SKM-1 (cell line): ENCODE measurements around the gene ZNF544.
A peak's percentile ranks its signal among the peaks of the same experiment; 100 is the strongest.
"Not testable (repeated sequence)": the region's sequence is repeated elsewhere in the genome, so short reads cannot be mapped to it uniquely, and the experiment has no call there.

ENCODE experiments used
- DNase-seq: peaks from one replicate; lab custom pipeline; 2025; ENCODE audit not compliant: unreplicated experiment; lab: John Stamatoyannopoulos, UW

The ZNF544 gene

DNA sequence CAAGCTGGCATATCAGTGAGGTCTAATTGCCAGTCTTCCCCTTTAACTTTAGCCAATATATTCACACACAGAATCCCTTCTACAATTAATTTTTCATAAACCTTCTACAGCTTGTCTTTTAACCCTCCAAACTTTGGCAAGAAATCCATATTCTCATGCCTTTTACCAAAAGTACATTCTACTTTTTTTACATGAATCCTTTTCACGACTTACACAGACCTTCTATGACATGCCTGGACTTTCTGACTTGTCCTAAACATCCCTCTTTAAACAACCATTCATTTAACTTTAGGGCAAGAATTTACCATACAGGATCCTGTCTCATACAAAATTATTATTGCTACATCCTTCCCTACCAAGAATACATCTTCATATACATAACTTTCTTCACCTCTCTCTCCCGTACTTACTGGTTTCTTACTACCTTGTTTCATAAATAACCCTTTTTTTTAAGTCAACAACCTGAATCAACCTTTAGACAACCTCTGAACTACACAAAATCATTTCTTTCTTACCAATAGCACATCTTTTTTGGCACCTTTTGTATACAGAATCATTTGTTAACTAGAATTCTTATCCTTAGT lies 23.5 kb downstream of the ZNF544 start:
- no peak for DNase-seq

DNA sequence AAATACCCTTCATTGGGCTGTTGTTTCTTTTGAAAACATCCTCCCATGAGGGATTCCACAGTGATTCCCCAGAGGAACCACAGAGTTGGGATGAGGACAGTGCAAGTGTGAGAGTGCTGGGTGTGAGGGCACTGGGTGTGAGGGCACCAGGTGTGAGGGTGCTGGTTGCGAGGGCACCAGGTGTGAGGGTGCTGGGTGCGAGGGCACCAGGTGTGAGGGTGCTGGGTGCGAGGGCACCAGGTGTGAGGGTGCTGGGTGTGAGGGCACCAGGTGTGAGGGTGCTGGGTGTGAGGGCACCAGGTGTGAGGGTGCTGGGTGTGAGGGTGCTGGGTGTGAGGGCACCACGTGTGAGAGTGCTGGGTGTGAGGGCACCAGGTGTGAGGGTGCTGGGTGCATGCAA lies 29.5 kb downstream of the ZNF544 start:
- DNase-seq, result not testable (repeated sequence)

DNA sequence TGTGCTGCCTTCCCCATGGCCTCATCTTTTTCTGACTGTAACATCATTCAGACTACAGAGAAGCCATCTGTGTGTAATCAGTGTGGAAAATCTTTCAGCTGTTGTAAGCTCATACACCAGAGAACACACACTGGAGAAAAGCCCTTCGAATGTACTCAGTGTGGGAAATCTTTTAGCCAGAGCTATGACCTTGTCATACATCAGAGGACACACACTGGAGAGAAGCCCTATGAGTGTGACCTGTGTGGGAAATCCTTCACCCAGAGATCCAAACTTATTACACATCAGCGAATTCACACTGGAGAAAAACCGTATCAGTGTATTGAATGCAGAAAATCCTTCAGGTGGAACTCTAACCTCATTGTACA lies 32.9 kb downstream of the ZNF544 start:
- no peak for DNase-seq

DNA sequence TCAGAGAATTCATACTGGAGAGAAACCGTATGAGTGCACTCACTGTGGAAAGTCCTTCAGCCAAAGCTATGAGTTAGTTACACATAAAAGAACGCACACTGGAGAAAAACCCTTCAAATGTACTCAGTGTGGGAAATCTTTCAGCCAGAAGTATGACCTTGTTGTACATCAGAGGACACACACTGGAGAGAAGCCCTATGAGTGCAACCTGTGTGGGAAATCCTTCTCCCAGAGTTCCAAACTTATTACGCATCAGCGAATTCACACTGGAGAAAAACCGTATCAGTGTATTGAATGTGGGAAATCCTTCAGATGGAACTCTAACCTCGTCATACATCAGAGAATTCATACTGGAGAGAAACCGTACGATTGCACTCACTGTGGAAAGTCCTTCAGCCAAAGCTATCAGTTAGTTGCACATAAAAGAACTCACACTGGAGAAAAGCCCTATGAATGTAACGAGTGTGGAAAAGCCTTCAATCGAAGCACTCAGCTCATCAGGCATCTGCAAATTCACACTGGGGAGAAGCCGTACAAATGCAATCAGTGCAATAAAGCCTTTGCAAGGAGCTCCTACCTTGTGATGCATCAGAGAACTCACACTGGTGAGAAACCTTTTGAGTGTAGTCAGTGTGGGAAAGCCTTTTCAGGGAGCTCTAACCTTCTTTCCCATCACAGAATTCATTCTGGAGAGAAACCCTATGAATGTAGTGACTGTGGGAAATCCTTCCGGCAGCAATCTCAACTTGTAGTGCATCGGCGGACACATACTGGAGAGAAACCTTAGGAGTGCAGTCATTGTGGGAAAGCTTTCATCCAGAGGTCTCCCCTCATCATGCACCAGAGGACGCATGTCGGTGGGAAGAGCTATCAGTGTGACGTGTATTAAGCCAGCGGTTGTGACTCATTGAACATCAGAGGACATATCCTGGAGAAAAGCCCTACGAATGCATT lies 33.5 kb downstream of the ZNF544 start:
- DNase-seq, result no peak

DNA sequence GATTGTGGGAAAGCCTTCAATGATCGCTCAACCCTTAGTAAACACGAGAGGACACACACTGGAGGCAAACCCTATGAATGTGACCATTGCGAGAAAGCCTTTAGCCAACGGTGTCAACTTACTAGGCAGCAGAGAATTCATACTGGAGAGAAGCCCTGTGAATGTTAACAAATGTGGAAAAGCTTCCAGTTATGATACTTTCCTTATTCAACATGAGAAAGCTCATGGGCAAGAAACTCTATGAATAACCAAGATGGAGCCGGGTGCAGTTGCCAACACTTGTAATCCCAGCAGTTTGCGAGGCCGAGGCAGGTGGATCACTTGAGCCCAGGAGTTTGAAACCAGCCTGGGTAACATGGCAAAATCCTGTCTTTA lies 34.2 kb downstream of the ZNF544 start:
- no peak for DNase-seq

DNA sequence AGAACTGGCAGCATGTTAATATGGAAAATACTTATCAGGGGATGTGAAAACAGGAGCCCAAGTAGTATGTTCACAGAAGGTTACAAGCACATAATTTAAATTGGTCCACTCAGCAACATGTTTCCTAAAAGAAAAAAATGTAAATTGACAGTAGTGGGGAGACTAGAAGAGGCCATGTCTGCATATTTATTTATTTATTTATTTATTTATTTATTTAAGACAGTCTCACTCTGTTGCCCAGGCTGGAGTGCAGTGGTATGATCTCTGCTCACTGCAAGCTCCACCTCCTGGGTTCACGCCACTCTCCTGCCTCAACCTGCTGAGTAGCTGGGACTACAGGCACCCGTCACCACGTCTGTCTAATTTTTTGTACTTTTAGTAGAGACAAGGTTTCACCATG lies 36.4 kb downstream of the ZNF544 start:
- DNase-seq, result no peak

DNA sequence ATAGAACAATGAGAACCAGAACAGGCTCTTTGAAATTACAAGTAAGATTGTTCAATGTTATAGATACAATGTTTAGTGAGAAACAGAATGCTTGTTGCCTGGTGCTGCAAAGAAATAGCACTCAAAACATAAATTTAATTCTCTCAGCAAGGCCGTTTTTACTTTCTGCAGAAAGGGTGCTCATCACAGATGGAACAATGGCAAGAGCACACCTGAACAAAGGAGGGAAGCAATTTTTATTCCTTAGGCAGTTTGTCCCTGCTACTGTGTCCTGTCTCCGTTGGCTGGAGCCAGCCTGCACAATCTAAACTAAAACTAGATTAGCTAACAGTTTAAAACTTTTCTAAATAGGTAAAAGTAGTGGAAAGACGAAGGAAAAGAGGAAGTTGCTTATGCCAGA lies 39.6 kb downstream of the ZNF544 start:
- no peak for DNase-seq

DNA sequence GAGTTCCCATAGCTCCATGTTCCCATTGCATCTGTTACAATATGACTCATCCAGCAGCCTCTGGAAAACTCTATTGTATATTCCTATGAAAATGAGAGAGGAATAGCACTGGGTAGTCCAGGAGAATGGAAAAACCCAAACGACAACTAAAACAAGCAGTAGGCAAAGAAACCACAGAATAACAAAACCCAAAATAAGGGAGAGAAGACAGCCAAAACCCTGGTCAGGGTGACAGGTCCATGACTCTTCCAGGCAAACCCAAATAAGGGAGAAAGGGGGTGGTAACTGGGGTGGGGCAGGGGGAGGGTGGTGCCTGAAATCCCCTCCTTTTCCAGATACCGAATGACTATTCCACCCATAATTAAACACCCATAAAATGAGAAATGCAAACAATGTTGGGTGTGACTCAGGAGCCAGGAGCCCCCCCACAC lies 46.1 kb downstream of the ZNF544 start:
- no peak for DNase-seq

DNA sequence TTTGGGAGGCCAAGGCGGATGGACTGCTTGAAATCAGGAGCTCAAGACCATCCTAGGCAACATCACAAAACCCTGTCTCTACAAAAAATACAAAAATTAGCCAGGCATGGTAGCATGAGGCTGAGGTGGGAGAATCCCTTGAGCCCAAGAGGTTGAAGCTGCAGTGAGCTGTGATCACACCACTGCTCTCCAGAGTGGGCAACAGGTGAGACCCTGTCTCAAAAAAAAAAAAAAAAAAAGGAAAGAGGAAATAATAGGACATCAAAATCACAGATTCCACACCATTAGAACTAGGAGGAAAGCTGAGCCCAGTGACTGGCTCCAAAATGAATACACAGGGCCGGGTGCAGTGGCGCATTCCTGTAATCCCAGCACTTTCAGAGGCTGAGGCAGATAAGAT lies 46.9 kb downstream of the ZNF544 start:
- no peak for DNase-seq

DNA sequence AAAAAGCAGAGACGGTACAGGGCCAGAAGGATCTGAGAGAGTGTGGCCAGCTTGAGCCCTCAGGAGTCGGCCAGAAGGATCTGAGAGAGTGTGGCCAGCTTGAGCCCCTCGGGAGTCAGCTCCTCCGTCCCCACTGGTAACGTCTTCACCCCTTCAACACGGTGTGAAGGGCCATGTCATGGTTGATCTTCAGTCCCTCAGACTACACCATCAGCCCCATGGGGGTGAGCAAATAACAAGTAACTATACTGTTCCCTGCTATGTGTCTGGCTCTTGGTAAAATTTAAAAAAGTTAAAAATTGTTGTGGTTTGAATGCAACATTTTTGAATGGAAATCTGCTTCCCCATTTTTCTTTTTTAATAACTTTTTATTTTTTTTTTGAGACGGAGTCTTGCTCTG lies 48.5 kb downstream of the ZNF544 start:
- DNase-seq, result no peak

DNA sequence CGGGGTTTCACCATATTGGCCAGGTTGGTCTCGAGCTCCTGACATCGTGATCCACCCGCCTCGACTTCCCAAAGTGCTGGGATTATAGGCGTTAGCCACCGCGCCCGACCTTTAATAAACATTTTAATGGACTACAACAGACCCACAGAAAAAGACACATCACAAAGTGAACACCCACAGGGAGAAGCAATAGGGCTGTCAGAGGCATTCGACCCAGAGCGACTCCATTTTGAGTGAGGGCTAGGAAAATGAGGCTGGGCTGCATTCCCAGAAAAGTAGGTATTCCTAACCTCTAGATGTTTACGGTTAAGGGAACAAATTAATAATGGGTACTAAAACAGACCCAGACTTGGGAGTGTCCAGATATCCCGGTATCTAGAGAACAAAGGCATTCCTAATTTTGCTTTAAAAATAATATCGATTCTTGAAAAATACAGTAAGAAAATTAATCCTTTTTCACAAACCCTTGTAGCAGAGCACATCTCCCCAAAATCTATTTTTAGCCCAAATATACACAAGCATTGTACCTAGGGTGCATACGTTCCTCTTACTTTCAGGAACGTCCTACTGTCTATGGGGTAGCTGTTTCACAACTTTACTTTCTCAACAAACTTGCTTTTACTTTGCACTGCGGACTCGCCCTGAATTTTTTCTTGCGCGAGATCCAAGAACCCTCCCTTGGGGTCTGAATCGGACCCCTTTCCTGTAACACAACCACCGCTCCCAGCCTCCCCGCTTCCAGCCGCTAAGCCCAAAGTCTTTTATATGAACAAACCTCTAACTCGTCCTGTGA lies 49.2 kb downstream of the ZNF544 start:
- no peak for DNase-seq

DNA sequence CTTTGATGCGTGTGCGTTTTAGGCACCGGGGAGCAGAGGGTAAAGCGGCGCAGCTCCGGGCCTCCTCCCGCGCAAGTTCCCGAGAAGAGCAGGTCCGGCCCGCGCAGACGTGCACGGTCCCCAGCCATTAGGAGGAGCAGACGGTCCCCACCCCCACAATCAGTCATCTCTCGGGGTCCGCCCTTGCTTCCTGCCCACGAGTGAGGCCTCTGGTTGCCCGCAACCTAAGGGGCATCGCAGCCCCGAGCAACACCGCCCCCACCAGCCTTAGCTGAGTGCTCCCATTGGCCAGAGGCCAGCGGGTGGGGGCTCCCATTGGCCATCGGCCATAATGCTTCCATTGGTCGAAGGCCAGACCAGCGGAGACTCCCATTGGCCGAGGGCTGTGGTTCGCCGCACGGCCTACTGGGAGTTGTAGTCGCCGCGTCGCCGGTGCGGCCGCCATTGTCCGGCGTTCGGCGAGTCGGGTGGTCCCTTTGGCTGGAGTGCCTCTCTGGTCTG lies 49.9 kb downstream of the ZNF544 start, which contains the start of gene ZNF8:
TSS of gene ZNF8 (plus strand) at position 415 of the 501 bp plus-strand sequence. CDS start 127 bp downstream, outside the sequence.
- DNase-seq, result peak; percentile 74

DNA sequence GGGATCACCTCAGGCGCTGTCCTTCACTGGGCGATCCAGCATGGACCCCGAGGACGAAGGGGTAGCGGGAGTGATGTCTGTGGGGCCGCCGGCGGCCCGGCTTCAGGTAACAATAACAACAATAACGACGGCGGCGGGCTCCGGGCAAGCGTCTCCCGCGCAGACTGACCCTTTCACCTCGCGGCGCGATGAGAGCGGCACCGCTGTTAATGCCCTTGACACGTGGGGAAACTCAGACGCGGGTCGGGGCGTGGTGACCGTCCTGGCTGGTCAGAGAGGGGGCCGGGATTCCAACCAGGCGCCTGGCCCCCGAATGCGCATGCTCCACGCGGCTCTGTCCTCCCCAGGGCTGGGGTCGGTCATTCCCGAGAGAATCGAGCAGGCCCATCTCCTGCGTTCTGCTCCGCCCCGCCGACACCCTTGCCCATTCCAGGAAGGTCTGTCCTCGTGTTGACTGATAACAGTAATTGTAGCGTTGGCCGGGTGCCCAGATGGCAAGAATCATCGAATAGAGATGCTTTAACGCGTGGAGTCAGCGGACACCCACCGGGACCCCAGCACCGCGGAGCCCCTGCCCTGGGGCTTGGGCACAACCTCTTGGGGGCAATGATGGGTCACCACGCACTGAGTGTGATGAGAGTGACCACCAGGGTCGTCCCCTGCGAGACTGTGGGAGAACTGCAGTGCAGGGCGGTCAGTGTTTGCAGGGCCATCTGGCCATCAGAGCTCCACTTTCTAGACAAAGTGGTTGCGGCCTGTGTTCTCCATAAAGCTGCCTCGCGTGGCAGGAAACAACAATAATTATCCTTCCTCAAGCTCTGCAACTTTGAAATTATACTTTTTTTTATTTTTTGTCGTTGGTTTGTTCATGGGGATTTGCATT lies 50.6 kb downstream of the ZNF544 start:
- no peak for DNase-seq

DNA sequence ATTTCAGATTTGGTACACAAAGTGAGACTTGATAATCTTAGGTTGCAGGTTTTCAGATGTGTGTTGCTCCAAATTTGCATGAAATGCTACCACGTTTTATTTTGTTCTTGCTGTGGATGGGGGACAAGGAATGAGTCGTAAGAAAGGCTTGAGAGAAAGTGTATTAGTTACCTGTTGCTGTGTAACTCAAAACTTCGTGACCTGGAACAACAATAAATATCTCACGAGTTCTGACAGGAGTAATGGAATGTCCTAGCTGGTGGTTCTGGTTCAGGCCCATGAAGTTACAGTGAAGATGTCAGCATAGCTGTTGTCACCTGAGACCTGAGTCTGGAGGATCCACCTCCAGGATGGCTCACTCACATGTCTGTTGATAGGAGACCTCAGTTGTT lies 51.2 kb downstream of the ZNF544 start:
- no peak for DNase-seq

DNA sequence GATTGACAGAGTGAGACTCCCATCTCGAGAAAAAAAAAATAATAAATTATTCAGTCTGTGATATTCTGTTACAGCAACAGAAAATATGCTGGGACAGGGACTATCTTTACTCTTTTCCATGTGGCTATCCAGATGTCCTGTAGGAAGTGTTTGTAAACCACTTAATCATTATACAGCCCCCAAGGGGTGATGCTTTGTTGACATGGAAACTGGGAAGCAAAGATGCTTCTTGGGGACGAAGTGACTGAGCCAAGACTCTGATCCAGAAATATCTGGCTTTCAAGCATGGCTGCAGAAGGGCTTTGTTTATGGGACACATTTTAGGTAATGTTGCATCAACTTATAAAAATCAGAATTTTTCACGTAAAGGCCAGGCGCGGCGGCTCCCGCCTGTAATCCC lies 55.5 kb downstream of the ZNF544 start:
- no peak for DNase-seq

DNA sequence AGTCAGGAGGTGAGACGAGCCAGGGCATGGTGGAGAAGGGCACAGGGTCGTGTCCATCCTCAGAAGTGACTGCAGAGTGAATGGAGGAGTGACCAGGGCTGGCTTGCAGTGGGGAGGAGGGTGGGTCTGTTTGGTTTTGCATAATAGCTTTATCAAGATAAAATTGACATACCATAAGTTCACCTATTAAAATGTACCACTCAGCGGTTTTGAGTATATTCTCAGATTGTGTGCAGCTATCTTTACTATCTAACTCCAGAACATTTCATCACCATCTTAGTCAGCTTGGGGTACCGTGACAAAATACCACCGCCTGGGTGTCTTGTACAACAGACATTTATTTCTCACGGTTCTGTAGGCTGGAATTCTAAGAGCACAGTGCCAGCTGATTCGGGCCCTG lies 63.2 kb downstream of the ZNF544 start:
- DNase-seq, result no peak

DNA sequence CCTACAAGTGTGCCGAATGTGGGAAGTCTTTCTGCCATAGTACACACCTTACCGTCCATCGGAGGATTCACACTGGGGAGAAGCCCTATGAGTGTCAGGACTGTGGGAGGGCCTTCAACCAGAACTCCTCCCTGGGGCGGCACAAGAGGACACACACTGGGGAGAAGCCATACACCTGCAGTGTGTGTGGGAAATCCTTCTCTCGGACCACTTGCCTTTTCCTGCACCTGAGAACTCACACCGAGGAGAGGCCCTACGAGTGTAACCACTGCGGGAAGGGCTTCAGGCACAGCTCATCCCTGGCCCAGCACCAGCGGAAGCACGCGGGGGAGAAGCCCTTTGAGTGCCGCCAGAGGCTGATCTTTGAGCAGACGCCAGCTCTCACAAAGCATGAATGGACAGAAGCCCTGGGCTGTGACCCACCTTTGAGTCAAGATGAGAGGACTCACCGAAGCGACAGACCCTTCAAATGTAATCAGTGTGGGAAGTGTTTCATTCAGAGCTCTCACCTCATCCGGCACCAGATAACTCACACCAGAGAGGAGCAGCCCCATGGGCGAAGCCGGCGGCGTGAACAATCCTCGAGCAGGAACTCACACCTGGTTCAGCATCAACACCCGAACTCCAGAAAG lies 66.1 kb downstream of the ZNF544 start:
- no peak for DNase-seq

DNA sequence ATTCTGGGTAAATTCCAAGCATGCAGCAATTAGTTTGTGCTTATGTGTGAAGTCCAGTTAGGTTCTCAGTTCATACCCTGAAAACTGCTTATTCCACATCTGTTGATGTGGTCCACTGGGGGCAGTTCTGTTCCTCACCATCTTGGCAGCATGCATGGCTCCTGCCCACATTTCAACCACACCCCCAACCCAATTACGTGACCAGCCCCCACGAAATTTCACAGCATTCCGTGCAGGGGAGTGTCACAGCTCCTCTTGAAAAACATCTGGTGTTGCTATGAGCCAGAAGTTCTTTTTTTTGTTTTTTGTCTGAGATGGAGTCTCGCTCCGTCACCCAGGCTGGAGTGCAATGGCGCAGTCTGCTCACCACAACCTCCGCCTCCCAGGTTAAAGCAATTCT lies 67.4 kb downstream of the ZNF544 start:
- no peak for DNase-seq

DNA sequence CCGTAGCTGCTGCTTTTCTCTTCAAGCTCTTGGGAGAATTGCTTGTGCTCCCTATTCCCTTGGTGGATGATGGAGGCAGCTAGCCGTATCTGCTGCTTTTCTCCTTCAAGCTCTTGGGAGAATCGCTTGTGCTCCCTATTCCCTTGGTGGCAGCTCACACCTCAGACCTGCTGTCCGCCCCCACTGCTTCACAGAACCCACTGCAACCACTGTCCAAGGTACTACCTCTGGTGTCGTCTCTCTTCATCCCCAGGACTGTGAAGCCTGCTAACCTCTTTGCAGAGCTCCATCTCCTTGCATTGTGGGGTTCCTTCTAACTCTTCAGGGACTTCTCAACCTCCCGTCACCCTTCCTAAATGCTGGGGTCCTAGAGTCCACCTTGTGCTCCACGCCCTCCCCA lies 71.9 kb downstream of the ZNF544 start:
- no peak for DNase-seq

DNA sequence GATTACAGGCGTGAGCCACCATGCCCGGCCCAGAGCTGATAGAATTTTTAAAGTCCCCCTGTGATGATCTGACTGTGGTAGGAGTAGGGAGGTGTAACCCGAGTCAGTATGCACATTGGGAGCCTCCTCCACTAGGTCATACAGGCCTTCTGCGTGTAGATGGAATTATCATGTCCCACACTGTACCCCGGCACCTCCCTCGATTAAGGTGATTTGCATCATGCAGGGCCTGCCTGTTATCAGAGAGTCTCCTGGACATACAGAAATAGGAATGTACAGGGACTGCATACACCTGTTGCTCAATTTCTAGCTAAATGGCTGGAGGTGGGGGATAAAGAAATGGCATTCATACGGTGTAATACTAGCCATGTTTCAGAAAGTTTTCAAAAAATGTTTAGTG lies 75.5 kb downstream of the ZNF544 start:
- DNase-seq, result no peak
